WTC11 (cell line): ENCODE measurements around the gene SAC3D1. TPM values are rescaled to one million over a fixed set of nuclear protein-coding genes. Genes with fewer than 3 reads are reported as not detected.

Experiments
- ATAC-seq: fragments of 200-7000 bp; cut with Tn5 transposase; 2 replicates; pipeline ENCODE4 v1.10.0; 2021; ENCODE audit warnings: mild to moderate bottlenecking, moderate library complexity
- CTCF ChIA-PET: fragments of 300-600 bp; sonication (Branson Sonifier 250); formaldehyde crosslinking; loops from one replicate; lab custom pipeline; 2021; ENCODE audit warnings: antibody characterized with exemption; lab: Charles Lee
- POLR2A ChIA-PET: fragments of 350-600 bp; sonication (Branson Sonifier 250); formaldehyde crosslinking; loops from one replicate; lab custom pipeline; 2021; ENCODE audit warnings: antibody characterized with exemption; lab: Charles Lee
- DNase-seq: peaks from one replicate; pipeline ENCODE4 v3.0.0; 2021; ENCODE audit warnings: low spot score
- H3K27ac Mint-ChIP-seq: 2 replicates; pipeline ENCODE4 v1.8.0; 2021; ENCODE audit warnings: mixed read lengths
- H3K27me3 Mint-ChIP-seq: 2 replicates; pipeline ENCODE4 v1.8.0; 2021; ENCODE audit warnings: low read depth, mild to moderate bottlenecking, moderate library complexity, mixed read lengths
- H3K36me3 Mint-ChIP-seq: 2 replicates; pipeline ENCODE4 v1.8.0; 2021; ENCODE audit warnings: mixed read lengths
- H3K4me1 Mint-ChIP-seq: 2 replicates; pipeline ENCODE4 v1.8.0; 2022; ENCODE audit warnings: mixed read lengths
- H3K4me3 Mint-ChIP-seq: 2 replicates; pipeline ENCODE4 v1.8.0; 2021; ENCODE audit warnings: mild to moderate bottlenecking, moderate library complexity, mixed read lengths
- H3K9me3 Mint-ChIP-seq: 2 replicates; pipeline ENCODE4 v1.8.0; 2021; ENCODE audit warnings: mixed read lengths
- CREM ChIP-seq: sonication (generic); formaldehyde crosslinking; IDR thresholded peaks from 2 replicates; pipeline ENCODE4 v1.8.1; 2022; ENCODE audit warnings: mild to moderate bottlenecking, missing genetic modification reagents, moderate library complexity
- HMGA2 ChIP-seq: fragments of 250-450 bp; sonication (Bioruptor Pico); IDR thresholded peaks from 2 replicates; pipeline ENCODE4 v1.4.0; 2021; ENCODE audit warnings: mild to moderate bottlenecking, moderate library complexity
- IRF2 ChIP-seq: sonication (generic); formaldehyde crosslinking; IDR thresholded peaks from 2 replicates; pipeline ENCODE4 v1.8.0; 2022; ENCODE audit warnings: low read depth, missing genetic modification reagents, borderline replicate concordance
- NFATC4 ChIP-seq: fragments of 250-450 bp; sonication (Bioruptor Pico); IDR thresholded peaks from 2 replicates; pipeline ENCODE4 v1.9.0; 2021; ENCODE audit warnings: mild to moderate bottlenecking
- SMAD4 ChIP-seq: sonication (generic); formaldehyde crosslinking; IDR thresholded peaks from 2 replicates; pipeline ENCODE4 v1.8.0; 2022; ENCODE audit warnings: mild to moderate bottlenecking, missing genetic modification reagents
- SP1 ChIP-seq: sonication (generic); formaldehyde crosslinking; conservative IDR thresholded peaks from 2 replicates; pipeline ENCODE4 v1.8.1; 2022; ENCODE audit warnings: missing genetic modification reagents
- TEAD1 ChIP-seq: sonication (generic); formaldehyde crosslinking; IDR thresholded peaks from 2 replicates; pipeline ENCODE4 v1.8.0; 2022; ENCODE audit warnings: mild to moderate bottlenecking, missing genetic modification reagents
- TP53 ChIP-seq: sonication (generic); formaldehyde crosslinking; IDR thresholded peaks from 2 replicates; pipeline ENCODE4 v1.8.1; 2023; ENCODE audit warnings: mild to moderate bottlenecking, missing genetic modification reagents
- ZNF396 ChIP-seq: fragments of 250-450 bp; sonication (Bioruptor Pico); IDR thresholded peaks from 2 replicates; pipeline ENCODE4 v1.8.0; 2021; ENCODE audit warnings: mild to moderate bottlenecking, moderate library complexity, borderline replicate concordance
- ZNF423 ChIP-seq: fragments of 250-450 bp; sonication (Bioruptor Pico); IDR thresholded peaks from 2 replicates; pipeline ENCODE4 v2.1.2; 2022; ENCODE audit warnings: mild to moderate bottlenecking, moderate library complexity
- total RNA-seq: library from RNA; stranded (reverse); gene quantifications from 3 replicates; pipeline ENCODE4 v1.2.3, GENCODE V29; 2021
- TF ChIP-seq, protein P1 (sequence below): sonication (generic); formaldehyde crosslinking; IDR thresholded peaks from 2 replicates; pipeline ENCODE4 v1.8.1; 2022; ENCODE audit warnings: low read depth, mild to moderate bottlenecking, moderate library complexity, missing genetic modification reagents, borderline replicate concordance
- TF ChIP-seq, protein P2 (sequence below): fragments of 250-450 bp; sonication (Bioruptor Pico); IDR thresholded peaks from 2 replicates; pipeline ENCODE4 v1.8.0; 2021; ENCODE audit warnings: mild to moderate bottlenecking
- TF ChIP-seq, protein P3 (sequence below): sonication (generic); formaldehyde crosslinking; IDR thresholded peaks from 2 replicates; pipeline ENCODE4 v1.8.0; 2022; ENCODE audit warnings: mild to moderate bottlenecking, missing genetic modification reagents
- TF ChIP-seq, protein P4 (sequence below): sonication (generic); formaldehyde crosslinking; IDR thresholded peaks from 2 replicates; pipeline ENCODE4 v1.8.0; 2023; ENCODE audit warnings: missing genetic modification reagents
- TF ChIP-seq, protein P5 (sequence below): sonication (generic); formaldehyde crosslinking; conservative IDR thresholded peaks from 2 replicates; pipeline ENCODE4 v1.8.1; 2023; ENCODE audit warnings: mild to moderate bottlenecking, low read depth, missing genetic modification reagents, moderate library complexity
- TF ChIP-seq, protein P6 (sequence below): sonication (generic); formaldehyde crosslinking; IDR thresholded peaks from 2 replicates; pipeline ENCODE4 v1.8.1; 2023; ENCODE audit warnings: mild to moderate bottlenecking, moderate library complexity, missing genetic modification reagents
- TF ChIP-seq, protein P7 (sequence below): sonication (generic); formaldehyde crosslinking; IDR thresholded peaks from 2 replicates; pipeline ENCODE4 v1.8.0; 2022; ENCODE audit warnings: mild to moderate bottlenecking, missing genetic modification reagents
- TF ChIP-seq, protein P8 (sequence below): fragments of 250-450 bp; sonication (Bioruptor Pico); IDR thresholded peaks from 2 replicates; pipeline ENCODE4 v1.9.0; 2021; ENCODE audit warnings: mild to moderate bottlenecking
- TF ChIP-seq, protein P9 (sequence below): sonication (generic); formaldehyde crosslinking; IDR thresholded peaks from 2 replicates; pipeline ENCODE4 v1.8.0; 2023; ENCODE audit warnings: missing genetic modification reagents, mild to moderate bottlenecking, borderline replicate concordance

Gene SAC3D1
- total RNA-seq, 1 experiment from 2014 or later, result 26.2 TPM

DNA sequence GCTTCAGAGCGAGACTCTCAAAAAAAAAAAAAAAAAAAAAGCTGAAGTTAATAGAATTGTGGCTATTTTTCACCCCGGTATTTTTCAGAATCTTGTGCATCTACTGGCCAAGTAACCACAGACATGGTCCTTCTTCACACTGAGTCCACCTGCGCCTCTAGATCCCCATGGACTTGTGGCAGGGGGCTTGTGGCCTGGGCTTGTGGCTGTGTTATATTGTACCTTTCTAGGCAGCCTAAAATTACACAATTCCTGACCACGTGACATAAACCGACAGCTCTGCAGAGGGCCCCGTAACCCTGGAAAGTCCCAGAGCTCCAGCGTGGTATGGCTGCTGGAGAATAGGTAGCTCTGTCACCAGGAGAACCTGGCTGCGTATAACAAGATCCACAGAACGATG is 28.2 kb downstream of the SAC3D1 start:
- DNase-seq (no peak), ATAC-seq (no peak)
- Mint-ChIP-seq H3K4me3 (no peak overlapping the region), H3K36me3 (no peaks in the 10 kb centered on the region), H3K9me3 (no peaks in the 10 kb centered on the region), H3K27me3 (no peaks in the 10 kb centered on the region), H3K4me1 (peaks cover 23% of the 10 kb centered on the region), H3K27ac (no peak overlapping the region)
- POLR2A ChIA-PET, result no interaction called here
- TF ChIP-seq CREM (CRISPR knock-in tag) (no peak), HMGA2 (CRISPR knock-in tag) (no peak), NFATC4 (CRISPR knock-in tag) (no peak), IRF2 (no peak), SP1 (CRISPR knock-in tag) (no peak), ZNF423 (CRISPR knock-in tag) (no peak), ZNF396 (CRISPR knock-in tag) (no peak), TEAD1 (CRISPR knock-in tag) (no peak), SMAD4 (CRISPR knock-in tag) (no peak)
- TF ChIP-seq, protein P1, sequence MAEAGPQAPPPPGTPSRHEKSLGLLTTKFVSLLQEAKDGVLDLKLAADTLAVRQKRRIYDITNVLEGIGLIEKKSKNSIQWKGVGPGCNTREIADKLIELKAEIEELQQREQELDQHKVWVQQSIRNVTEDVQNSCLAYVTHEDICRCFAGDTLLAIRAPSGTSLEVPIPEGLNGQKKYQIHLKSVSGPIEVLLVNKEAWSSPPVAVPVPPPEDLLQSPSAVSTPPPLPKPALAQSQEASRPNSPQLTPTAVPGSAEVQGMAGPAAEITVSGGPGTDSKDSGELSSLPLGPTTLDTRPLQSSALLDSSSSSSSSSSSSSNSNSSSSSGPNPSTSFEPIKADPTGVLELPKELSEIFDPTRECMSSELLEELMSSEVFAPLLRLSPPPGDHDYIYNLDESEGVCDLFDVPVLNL (CRISPR knock-in tag), result no peak
- TF ChIP-seq, protein P2, sequence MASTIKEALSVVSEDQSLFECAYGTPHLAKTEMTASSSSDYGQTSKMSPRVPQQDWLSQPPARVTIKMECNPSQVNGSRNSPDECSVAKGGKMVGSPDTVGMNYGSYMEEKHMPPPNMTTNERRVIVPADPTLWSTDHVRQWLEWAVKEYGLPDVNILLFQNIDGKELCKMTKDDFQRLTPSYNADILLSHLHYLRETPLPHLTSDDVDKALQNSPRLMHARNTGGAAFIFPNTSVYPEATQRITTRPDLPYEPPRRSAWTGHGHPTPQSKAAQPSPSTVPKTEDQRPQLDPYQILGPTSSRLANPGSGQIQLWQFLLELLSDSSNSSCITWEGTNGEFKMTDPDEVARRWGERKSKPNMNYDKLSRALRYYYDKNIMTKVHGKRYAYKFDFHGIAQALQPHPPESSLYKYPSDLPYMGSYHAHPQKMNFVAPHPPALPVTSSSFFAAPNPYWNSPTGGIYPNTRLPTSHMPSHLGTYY, result no peak
- TF ChIP-seq, protein P3, sequence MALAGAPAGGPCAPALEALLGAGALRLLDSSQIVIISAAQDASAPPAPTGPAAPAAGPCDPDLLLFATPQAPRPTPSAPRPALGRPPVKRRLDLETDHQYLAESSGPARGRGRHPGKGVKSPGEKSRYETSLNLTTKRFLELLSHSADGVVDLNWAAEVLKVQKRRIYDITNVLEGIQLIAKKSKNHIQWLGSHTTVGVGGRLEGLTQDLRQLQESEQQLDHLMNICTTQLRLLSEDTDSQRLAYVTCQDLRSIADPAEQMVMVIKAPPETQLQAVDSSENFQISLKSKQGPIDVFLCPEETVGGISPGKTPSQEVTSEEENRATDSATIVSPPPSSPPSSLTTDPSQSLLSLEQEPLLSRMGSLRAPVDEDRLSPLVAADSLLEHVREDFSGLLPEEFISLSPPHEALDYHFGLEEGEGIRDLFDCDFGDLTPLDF, result no peak
- TF ChIP-seq, protein P4, sequence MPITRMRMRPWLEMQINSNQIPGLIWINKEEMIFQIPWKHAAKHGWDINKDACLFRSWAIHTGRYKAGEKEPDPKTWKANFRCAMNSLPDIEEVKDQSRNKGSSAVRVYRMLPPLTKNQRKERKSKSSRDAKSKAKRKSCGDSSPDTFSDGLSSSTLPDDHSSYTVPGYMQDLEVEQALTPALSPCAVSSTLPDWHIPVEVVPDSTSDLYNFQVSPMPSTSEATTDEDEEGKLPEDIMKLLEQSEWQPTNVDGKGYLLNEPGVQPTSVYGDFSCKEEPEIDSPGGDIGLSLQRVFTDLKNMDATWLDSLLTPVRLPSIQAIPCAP, result no peak
- CTCF ChIA-PET, result interaction anchor here (0.6 to 1.0 kb wide), 3 partner anchors 27 to 643 kb away, joined by 3 to 4 read pairs (median 3); no protein-coding TSS in a partner anchor

DNA sequence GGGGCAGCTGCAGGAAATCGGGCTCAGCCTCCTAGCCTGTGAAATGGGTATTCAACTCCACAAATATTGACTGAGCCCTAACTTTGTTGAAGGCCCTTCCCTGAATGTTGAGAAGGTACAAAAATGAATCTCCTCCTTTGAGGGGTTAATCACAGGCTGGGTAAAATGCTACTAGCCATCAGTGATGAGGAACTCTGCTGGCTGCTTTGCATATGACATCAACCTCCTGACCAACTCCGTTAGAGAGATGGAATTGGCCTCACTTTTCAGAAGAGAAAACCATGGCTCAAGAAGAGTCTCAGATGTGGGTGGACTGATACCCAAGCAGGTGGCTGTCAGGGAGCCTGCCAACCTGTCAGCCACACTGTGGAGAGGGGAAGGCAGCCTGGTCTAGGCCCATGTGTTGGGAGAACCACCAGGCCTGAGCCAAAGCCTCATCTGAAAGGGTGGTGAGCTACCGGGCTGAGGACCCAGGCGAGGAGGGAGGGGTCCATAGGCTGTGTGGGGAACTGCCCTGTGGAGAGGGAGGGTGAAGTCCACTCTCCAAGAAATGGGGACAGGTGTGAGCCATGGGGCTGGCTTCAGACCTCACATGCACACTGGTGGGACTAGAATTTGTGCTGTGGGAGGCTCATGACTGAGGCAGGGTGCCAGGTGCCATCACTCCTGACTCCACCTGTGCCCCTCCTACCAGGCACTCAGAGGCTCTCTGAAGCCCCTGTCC is 31.1 kb downstream of the SAC3D1 start:
- no peak for ATAC-seq
- DNase-seq, result no peak
- Mint-ChIP-seq H3K36me3 (peaks cover 14% of the 10 kb centered on the region), H3K27ac (peak overlapping the region; percentile 25; the same call in 1 of the 2 replicates), H3K9me3 (no peaks in the 10 kb centered on the region), H3K4me1 (peaks cover 10% of the 10 kb centered on the region), H3K27me3 (no peaks in the 10 kb centered on the region), H3K4me3 (no peak overlapping the region)
- ChIA-PET CTCF (no interaction called here), POLR2A (no interaction called here)
- TF ChIP-seq, protein P5, sequence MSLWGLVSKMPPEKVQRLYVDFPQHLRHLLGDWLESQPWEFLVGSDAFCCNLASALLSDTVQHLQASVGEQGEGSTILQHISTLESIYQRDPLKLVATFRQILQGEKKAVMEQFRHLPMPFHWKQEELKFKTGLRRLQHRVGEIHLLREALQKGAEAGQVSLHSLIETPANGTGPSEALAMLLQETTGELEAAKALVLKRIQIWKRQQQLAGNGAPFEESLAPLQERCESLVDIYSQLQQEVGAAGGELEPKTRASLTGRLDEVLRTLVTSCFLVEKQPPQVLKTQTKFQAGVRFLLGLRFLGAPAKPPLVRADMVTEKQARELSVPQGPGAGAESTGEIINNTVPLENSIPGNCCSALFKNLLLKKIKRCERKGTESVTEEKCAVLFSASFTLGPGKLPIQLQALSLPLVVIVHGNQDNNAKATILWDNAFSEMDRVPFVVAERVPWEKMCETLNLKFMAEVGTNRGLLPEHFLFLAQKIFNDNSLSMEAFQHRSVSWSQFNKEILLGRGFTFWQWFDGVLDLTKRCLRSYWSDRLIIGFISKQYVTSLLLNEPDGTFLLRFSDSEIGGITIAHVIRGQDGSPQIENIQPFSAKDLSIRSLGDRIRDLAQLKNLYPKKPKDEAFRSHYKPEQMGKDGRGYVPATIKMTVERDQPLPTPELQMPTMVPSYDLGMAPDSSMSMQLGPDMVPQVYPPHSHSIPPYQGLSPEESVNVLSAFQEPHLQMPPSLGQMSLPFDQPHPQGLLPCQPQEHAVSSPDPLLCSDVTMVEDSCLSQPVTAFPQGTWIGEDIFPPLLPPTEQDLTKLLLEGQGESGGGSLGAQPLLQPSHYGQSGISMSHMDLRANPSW (CRISPR knock-in tag), result no peak
- TF ChIP-seq, protein P6, sequence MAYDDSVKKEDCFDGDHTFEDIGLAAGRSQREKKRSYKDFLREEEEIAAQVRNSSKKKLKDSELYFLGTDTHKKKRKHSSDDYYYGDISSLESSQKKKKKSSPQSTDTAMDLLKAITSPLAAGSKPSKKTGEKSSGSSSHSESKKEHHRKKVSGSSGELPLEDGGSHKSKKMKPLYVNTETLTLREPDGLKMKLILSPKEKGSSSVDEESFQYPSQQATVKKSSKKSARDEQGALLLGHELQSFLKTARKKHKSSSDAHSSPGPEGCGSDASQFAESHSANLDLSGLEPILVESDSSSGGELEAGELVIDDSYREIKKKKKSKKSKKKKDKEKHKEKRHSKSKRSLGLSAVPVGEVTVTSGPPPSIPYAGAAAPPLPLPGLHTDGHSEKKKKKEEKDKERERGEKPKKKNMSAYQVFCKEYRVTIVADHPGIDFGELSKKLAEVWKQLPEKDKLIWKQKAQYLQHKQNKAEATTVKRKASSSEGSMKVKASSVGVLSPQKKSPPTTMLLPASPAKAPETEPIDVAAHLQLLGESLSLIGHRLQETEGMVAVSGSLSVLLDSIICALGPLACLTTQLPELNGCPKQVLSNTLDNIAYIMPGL (CRISPR knock-in tag), result no peak
- TF ChIP-seq, protein P7, sequence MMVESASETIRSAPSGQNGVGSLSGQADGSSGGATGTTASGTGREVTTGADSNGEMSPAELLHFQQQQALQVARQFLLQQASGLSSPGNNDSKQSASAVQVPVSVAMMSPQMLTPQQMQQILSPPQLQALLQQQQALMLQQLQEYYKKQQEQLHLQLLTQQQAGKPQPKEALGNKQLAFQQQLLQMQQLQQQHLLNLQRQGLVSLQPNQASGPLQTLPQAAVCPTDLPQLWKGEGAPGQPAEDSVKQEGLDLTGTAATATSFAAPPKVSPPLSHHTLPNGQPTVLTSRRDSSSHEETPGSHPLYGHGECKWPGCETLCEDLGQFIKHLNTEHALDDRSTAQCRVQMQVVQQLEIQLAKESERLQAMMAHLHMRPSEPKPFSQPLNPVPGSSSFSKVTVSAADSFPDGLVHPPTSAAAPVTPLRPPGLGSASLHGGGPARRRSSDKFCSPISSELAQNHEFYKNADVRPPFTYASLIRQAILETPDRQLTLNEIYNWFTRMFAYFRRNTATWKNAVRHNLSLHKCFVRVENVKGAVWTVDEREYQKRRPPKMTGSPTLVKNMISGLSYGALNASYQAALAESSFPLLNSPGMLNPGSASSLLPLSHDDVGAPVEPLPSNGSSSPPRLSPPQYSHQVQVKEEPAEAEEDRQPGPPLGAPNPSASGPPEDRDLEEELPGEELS (CRISPR knock-in tag), result no peak
- TF ChIP-seq, protein P8, sequence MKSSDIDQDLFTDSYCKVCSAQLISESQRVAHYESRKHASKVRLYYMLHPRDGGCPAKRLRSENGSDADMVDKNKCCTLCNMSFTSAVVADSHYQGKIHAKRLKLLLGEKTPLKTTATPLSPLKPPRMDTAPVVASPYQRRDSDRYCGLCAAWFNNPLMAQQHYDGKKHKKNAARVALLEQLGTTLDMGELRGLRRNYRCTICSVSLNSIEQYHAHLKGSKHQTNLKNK (CRISPR knock-in tag), result no peak
- TF ChIP-seq TP53 (CRISPR knock-in tag), result no peak
- TF ChIP-seq, protein P9, sequence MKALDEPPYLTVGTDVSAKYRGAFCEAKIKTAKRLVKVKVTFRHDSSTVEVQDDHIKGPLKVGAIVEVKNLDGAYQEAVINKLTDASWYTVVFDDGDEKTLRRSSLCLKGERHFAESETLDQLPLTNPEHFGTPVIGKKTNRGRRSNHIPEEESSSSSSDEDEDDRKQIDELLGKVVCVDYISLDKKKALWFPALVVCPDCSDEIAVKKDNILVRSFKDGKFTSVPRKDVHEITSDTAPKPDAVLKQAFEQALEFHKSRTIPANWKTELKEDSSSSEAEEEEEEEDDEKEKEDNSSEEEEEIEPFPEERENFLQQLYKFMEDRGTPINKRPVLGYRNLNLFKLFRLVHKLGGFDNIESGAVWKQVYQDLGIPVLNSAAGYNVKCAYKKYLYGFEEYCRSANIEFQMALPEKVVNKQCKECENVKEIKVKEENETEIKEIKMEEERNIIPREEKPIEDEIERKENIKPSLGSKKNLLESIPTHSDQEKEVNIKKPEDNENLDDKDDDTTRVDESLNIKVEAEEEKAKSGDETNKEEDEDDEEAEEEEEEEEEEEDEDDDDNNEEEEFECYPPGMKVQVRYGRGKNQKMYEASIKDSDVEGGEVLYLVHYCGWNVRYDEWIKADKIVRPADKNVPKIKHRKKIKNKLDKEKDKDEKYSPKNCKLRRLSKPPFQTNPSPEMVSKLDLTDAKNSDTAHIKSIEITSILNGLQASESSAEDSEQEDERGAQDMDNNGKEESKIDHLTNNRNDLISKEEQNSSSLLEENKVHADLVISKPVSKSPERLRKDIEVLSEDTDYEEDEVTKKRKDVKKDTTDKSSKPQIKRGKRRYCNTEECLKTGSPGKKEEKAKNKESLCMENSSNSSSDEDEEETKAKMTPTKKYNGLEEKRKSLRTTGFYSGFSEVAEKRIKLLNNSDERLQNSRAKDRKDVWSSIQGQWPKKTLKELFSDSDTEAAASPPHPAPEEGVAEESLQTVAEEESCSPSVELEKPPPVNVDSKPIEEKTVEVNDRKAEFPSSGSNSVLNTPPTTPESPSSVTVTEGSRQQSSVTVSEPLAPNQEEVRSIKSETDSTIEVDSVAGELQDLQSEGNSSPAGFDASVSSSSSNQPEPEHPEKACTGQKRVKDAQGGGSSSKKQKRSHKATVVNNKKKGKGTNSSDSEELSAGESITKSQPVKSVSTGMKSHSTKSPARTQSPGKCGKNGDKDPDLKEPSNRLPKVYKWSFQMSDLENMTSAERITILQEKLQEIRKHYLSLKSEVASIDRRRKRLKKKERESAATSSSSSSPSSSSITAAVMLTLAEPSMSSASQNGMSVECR (CRISPR knock-in tag), result no peak
